ENCODE measurements around the gene ZNF813. TPM values are rescaled to one million over a fixed set of nuclear protein-coding genes. Genes with fewer than 3 reads are reported as not detected.

ZNF813 gene
- polyA plus RNA-seq, 4 donors = 3.6 to 7.4 (median 6.7) TPM

Other genes starting within 250 kb of the ZNF813 start
- gene ZNF677, start 212.9 kb upstream of the ZNF813 start, polyA plus RNA-seq (ENCODE audit: insufficient read length in 4 of 4) = 10 to 100 TPM; 48.5 to 54.5 (median 49.2) TPM
- under 1 TPM in 2 of 4 donors, not detected in 2; 0.15 to 0.34 TPM for gene VN1R2, start 209.4 kb upstream of the ZNF813 start, polyA plus RNA-seq (ENCODE audit: insufficient read length in 4 of 4)
- not detected for gene VN1R4, start 200.0 kb upstream of the ZNF813 start, polyA plus RNA-seq (ENCODE audit: insufficient read length in 4 of 4)
- 10 to 100 TPM in 1 of 4 donors, 1 to 10 TPM in 3; 6.8 to 11.0 (median 8.7) TPM for gene ZNF845, start 134.0 kb upstream of the ZNF813 start, polyA plus RNA-seq (ENCODE audit: insufficient read length in 4 of 4)
- gene ZNF525, start 102.0 kb upstream of the ZNF813 start, polyA plus RNA-seq (ENCODE audit: insufficient read length in 4 of 4) = 10 to 100 TPM in 2 of 4 donors, 1 to 10 TPM in 2; 5.0 to 14.2 (median 10.9) TPM
- 10 to 100 TPM; 10.0 to 15.4 (median 12.3) TPM for gene ZNF765, start 72.6 kb upstream of the ZNF813 start, polyA plus RNA-seq (ENCODE audit: insufficient read length in 4 of 4)
- gene ZNF761, start 35.7 kb upstream of the ZNF813 start, polyA plus RNA-seq (ENCODE audit: insufficient read length in 4 of 4) = 10 to 100 TPM; 10.4 to 14.6 (median 14.2) TPM
- 10 to 100 TPM; 16.6 to 31.1 (median 18.6) TPM for gene ZNF331, start 70.4 kb downstream of the ZNF813 start, polyA plus RNA-seq (ENCODE audit: insufficient read length in 4 of 4)
- gene DPRX, start 164.3 kb downstream of the ZNF813 start, polyA plus RNA-seq (ENCODE audit: insufficient read length in 4 of 4) = not detected

Data from left renal pelvis (tissue), 4 donors.